ENCODE data around the gene TANC1. TPM values are rescaled to one million over a fixed set of nuclear protein-coding genes. Genes with fewer than 3 reads are reported as not detected.
"Not testable (repeated sequence)": the region's sequence is repeated elsewhere in the genome, so short reads cannot be mapped to it uniquely, and the experiment has no call there.

The TANC1 gene
- total RNA-seq, 1 donor from 2014 or later, result 84.1 TPM

- Mint-ChIP-seq H3K27ac (ENCODE audit: unreplicated experiment) (no peak overlapping the region), H3K4me1 (ENCODE audit: unreplicated experiment) (peaks cover 61% of the 10 kb centered on the region)
Measured at GRCh38 chr2:159137511-159138241, 169.2 kb downstream of the TANC1 start.

GRCh38 chr2:159138642-159139182, 170.3 kb downstream of the TANC1 start:
- H3K36me3 Mint-ChIP-seq (ENCODE audit: low read depth, unreplicated experiment), result peaks cover 5% of the 10 kb centered on the region
- peaks cover 59% of the 10 kb centered on the region for H3K4me1 Mint-ChIP-seq (ENCODE audit: unreplicated experiment)
- H3K9me3 Mint-ChIP-seq (ENCODE audit: unreplicated experiment), result no peaks in the 10 kb centered on the region
- H3K27me3 Mint-ChIP-seq (ENCODE audit: unreplicated experiment), result peaks cover 5% of the 10 kb centered on the region
- TF ChIP-seq, protein P1, sequence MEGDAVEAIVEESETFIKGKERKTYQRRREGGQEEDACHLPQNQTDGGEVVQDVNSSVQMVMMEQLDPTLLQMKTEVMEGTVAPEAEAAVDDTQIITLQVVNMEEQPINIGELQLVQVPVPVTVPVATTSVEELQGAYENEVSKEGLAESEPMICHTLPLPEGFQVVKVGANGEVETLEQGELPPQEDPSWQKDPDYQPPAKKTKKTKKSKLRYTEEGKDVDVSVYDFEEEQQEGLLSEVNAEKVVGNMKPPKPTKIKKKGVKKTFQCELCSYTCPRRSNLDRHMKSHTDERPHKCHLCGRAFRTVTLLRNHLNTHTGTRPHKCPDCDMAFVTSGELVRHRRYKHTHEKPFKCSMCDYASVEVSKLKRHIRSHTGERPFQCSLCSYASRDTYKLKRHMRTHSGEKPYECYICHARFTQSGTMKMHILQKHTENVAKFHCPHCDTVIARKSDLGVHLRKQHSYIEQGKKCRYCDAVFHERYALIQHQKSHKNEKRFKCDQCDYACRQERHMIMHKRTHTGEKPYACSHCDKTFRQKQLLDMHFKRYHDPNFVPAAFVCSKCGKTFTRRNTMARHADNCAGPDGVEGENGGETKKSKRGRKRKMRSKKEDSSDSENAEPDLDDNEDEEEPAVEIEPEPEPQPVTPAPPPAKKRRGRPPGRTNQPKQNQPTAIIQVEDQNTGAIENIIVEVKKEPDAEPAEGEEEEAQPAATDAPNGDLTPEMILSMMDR (IDR thresholded peaks at IDR 0.05; ENCODE audit: unreplicated experiment), result no peak
- H3K4me3 Mint-ChIP-seq (ENCODE audit: unreplicated experiment), result no peak overlapping the region
- H3K27ac Mint-ChIP-seq (ENCODE audit: unreplicated experiment), result peak overlapping the region; percentile 19
- DNase-seq (ENCODE audit: low spot score), result no peak

More at GRCh38 chr2:159137511-159138241, 169.2 kb downstream of the TANC1 start:
- H3K9me3 Mint-ChIP-seq (ENCODE audit: unreplicated experiment), result no peaks in the 10 kb centered on the region
- TF ChIP-seq, protein P1 (IDR thresholded peaks at IDR 0.05; ENCODE audit: unreplicated experiment), result no peak
- H3K27me3 Mint-ChIP-seq (ENCODE audit: unreplicated experiment), result peaks cover 5% of the 10 kb centered on the region
- no peak overlapping the region for H3K4me3 Mint-ChIP-seq (ENCODE audit: unreplicated experiment)
- no peak for DNase-seq (ENCODE audit: low spot score)
- peaks cover 5% of the 10 kb centered on the region for H3K36me3 Mint-ChIP-seq (ENCODE audit: low read depth, unreplicated experiment)

GRCh38 chr2:159139216-159139933, 170.9 kb downstream of the TANC1 start:
- H3K9me3 Mint-ChIP-seq (ENCODE audit: unreplicated experiment), result no peaks in the 10 kb centered on the region
- H3K27me3 Mint-ChIP-seq (ENCODE audit: unreplicated experiment), result peaks cover 5% of the 10 kb centered on the region
- H3K4me3 Mint-ChIP-seq (ENCODE audit: unreplicated experiment), result no peak overlapping the region
- no peak overlapping the region for H3K27ac Mint-ChIP-seq (ENCODE audit: unreplicated experiment)
- H3K4me1 Mint-ChIP-seq (ENCODE audit: unreplicated experiment), result peaks cover 59% of the 10 kb centered on the region
- DNase-seq (ENCODE audit: low spot score), result no peak
- TF ChIP-seq, protein P1 (IDR thresholded peaks at IDR 0.05; ENCODE audit: unreplicated experiment), result no peak
- H3K36me3 Mint-ChIP-seq (ENCODE audit: low read depth, unreplicated experiment), result peaks cover 5% of the 10 kb centered on the region

GRCh38 chr2:159140070-159140769, 171.8 kb downstream of the TANC1 start:
- Mint-ChIP-seq H3K36me3 (ENCODE audit: low read depth, unreplicated experiment) (peaks cover 12% of the 10 kb centered on the region), H3K4me1 (ENCODE audit: unreplicated experiment) (peaks cover 60% of the 10 kb centered on the region), H3K9me3 (ENCODE audit: unreplicated experiment) (no peaks in the 10 kb centered on the region), H3K27me3 (ENCODE audit: unreplicated experiment) (peaks cover 8% of the 10 kb centered on the region), H3K27ac (ENCODE audit: unreplicated experiment) (peak overlapping the region; percentile 11), H3K4me3 (ENCODE audit: unreplicated experiment) (no peak overlapping the region)
- TF ChIP-seq, protein P1 (IDR thresholded peaks at IDR 0.05; ENCODE audit: unreplicated experiment), result no peak
- no peak for DNase-seq (ENCODE audit: low spot score)

GRCh38 chr2:159140821-159141220, 172.4 kb downstream of the TANC1 start:
- not testable (repeated sequence) for H3K27me3 Mint-ChIP-seq (ENCODE audit: unreplicated experiment); DNase-seq (ENCODE audit: low spot score); H3K4me3 Mint-ChIP-seq (ENCODE audit: unreplicated experiment); H3K27ac Mint-ChIP-seq (ENCODE audit: unreplicated experiment); H3K9me3 Mint-ChIP-seq (ENCODE audit: unreplicated experiment); H3K36me3 Mint-ChIP-seq (ENCODE audit: low read depth, unreplicated experiment)
- H3K4me1 Mint-ChIP-seq (ENCODE audit: unreplicated experiment), result peaks cover 60% of the 10 kb centered on the region
